Ovary (tissue), 3 donors: ENCODE results near the gene HOXA4.

Experiments used
- CTCF ChIP-seq, 3 donors: fragments of 450-650 bp in 2 of 3; fragments of 200-600 bp in 1 of 3; IDR thresholded peaks; one replicate each; pipeline versions ENCODE4 v1.5.1 to v1.8.0; 2016 to 2022; ENCODE audit warnings: antibody characterized with exemption in 3 of 3, mild to moderate bottlenecking in 1 of 3
- EP300 ChIP-seq: sonication (generic); formaldehyde crosslinking; IDR thresholded peaks from one replicate; pipeline ENCODE4 v1.6.1; 2017; ENCODE audit warnings: antibody characterized with exemption
- POLR2A ChIP-seq: fragments of 450-650 bp; IDR thresholded peaks from one replicate; pipeline ENCODE4 v1.6.1; 2017; ENCODE audit warnings: antibody characterized with exemption, mild to moderate bottlenecking, moderate library complexity
- donor health status: DM: no; HTN: no; CAD: no.

- TF ChIP-seq CTCF (IDR thresholded peaks at IDR 0.05) = no peak
- TF ChIP-seq EP300 = no peak
- no peak for TF ChIP-seq POLR2A
Observed at GRCh38 chr7:27170426-27171324, 40.1 kb upstream of the HOXA4 start.
